ENCODE data around the gene TMEM115. TPM values are rescaled to one million over a fixed set of nuclear protein-coding genes. Genes with fewer than 3 reads are reported as not detected.

Gene TMEM115
- total and polyA plus RNA-seq, 9 of the 15 experiments (the other 6 are each of a cell fraction or from before 2014, with no cell fraction given) = 1.6 to 26.9 (median 14.1) TPM

DNA sequence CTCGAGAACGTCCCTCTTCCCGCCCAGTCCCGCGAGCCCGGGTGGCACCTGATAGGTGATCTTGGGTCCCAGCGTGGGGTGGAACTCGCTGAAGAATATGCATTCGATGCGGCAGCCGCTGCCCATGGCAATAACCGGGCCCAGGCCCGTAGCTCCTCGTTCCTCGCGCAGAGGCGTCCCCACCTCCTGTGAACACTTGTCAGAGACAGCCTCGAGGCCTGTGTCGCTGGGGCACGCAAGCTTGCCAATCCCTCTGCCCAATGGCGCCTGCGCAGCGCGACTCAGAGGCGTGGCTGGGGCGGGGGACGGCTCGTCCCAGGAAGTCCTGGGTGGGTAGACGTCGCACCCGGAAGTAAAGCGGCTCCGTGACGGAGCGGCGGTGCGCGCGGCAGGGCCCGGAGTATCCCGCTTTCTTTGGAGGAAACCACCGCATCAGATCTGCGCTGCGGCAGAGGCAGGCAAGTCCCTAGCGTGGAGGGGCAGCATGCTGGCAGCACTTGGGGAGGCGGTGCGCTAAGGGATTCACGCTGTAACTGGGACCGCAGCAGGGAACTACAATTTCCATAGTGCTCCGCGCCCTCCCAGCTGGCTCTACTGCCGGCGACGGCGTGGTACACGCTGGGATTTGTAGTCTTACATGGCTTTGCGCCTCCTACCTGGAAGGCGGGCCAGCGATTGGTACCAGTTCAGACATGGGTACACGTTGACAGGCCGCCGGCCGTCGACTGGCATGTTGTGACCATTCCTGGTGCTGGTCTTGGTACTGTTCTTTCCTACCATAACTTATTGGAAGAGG is 8.6 kb downstream of the TMEM115 start, which contains the start of the genes CYB561D2 and NPRL2 (continued):
- TF ChIP-seq PPARD (CRISPR knock-in tag; IDR thresholded peaks at IDR 0.05) = no peak
- TF ChIP-seq, protein P1, sequence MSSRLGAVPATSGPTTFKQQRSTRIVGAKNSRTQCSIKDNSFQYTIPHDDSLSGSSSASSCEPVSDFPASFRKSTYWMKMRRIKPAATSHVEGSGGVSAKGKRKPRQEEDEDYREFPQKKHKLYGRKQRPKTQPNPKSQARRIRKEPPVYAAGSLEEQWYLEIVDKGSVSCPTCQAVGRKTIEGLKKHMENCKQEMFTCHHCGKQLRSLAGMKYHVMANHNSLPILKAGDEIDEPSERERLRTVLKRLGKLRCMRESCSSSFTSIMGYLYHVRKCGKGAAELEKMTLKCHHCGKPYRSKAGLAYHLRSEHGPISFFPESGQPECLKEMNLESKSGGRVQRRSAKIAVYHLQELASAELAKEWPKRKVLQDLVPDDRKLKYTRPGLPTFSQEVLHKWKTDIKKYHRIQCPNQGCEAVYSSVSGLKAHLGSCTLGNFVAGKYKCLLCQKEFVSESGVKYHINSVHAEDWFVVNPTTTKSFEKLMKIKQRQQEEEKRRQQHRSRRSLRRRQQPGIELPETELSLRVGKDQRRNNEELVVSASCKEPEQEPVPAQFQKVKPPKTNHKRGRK (tag; IDR thresholded peaks at IDR 0.05) = no peak
- no peak; the same call in 1 of the 2 replicates for TF ChIP-seq RNF2 (IDR thresholded peaks at IDR 0.05)
- TF ChIP-seq, protein P2, sequence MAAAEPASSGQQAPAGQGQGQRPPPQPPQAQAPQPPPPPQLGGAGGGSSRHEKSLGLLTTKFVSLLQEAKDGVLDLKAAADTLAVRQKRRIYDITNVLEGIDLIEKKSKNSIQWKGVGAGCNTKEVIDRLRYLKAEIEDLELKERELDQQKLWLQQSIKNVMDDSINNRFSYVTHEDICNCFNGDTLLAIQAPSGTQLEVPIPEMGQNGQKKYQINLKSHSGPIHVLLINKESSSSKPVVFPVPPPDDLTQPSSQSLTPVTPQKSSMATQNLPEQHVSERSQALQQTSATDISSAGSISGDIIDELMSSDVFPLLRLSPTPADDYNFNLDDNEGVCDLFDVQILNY (CRISPR knock-in tag; IDR thresholded peaks at IDR 0.05) = no peak; the same call in 1 of the 2 replicates
- TF ChIP-seq, protein P3, sequence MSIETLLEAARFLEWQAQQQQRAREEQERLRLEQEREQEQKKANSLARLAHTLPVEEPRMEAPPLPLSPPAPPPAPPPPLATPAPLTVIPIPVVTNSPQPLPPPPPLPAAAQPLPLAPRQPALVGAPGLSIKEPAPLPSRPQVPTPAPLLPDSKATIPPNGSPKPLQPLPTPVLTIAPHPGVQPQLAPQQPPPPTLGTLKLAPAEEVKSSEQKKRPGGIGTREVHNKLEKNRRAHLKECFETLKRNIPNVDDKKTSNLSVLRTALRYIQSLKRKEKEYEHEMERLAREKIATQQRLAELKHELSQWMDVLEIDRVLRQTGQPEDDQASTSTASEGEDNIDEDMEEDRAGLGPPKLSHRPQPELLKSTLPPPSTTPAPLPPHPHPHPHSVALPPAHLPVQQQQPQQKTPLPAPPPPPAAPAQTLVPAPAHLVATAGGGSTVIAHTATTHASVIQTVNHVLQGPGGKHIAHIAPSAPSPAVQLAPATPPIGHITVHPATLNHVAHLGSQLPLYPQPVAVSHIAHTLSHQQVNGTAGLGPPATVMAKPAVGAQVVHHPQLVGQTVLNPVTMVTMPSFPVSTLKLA (conservative IDR thresholded peaks at IDR 0.05) = peak; percentile 74 to 89
- TF ChIP-seq, protein P4, sequence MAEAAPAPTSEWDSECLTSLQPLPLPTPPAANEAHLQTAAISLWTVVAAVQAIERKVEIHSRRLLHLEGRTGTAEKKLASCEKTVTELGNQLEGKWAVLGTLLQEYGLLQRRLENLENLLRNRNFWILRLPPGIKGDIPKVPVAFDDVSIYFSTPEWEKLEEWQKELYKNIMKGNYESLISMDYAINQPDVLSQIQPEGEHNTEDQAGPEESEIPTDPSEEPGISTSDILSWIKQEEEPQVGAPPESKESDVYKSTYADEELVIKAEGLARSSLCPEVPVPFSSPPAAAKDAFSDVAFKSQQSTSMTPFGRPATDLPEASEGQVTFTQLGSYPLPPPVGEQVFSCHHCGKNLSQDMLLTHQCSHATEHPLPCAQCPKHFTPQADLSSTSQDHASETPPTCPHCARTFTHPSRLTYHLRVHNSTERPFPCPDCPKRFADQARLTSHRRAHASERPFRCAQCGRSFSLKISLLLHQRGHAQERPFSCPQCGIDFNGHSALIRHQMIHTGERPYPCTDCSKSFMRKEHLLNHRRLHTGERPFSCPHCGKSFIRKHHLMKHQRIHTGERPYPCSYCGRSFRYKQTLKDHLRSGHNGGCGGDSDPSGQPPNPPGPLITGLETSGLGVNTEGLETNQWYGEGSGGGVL (CRISPR knock-in tag; IDR thresholded peaks at IDR 0.05) = no peak
- TF ChIP-seq MBD2 (IDR thresholded peaks at IDR 0.05; ENCODE audit: borderline replicate concordance, low read depth) = peak; percentile 90
- no peak for TF ChIP-seq FOXA3 (CRISPR knock-in tag; conservative IDR thresholded peaks at IDR 0.05 in 1 of 2, IDR thresholded peaks at IDR 0.05 in 1 of 2)
- TF ChIP-seq NCOA4 (IDR thresholded peaks at IDR 0.05; ENCODE audit: partially characterized antibody) = no peak
- TF ChIP-seq RHOXF2B (CRISPR knock-in tag; conservative IDR thresholded peaks at IDR 0.05) = no peak
- TF ChIP-seq, protein P5, sequence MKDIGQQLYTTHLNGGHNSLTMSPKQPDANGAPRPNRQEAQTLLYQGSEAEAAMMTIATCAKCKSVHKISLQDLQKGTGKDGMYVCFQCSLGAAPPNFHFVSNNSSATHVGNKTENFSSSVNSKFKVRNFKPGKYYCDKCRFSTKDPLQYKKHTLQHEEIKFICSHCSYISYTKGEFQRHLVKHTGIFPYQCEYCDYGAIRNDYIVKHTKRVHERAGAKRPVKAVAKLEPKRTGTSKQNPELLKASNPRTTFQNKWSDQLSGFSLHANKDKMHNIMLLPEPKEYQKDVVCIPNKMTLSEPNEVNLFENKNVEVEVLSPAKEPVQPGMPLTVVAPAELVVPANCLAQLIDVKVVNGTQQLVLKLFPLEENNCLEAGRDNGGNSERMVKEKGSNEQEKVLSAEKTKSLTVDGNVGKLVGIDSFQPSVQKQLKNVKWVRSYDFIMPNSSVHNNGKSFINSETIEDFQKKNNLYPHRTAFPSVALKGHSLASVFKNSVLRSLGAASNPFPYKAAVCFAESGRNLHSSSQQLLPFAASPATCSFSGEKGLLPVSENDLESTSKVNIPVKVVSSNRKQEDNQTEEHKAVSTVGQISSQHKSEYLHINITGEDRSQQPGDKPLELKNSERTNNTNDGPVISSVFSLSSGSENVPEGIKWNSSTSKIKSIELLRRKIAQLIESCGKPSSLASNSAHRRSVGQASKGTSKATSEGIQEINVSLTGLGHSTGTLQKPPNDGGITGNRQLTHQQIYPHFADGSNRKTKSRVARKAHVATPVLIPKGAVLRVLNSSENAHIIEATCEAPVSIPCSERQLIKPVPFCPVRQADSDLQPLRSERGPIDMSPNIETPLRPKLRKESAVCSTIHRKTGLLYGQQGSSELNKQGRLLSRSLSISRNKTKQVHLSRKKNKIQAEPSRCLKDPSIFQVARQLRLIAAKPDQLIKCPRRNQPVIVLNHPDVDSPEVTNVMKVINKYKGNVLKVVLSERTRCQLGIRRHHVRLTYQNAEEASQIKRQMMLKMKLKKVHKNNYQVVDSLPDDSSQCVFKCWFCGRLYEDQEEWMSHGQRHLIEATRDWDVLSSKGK (CRISPR knock-in tag; IDR thresholded peaks at IDR 0.05) = no peak
- TF ChIP-seq JUNB (CRISPR knock-in tag; conservative IDR thresholded peaks at IDR 0.05) = no peak
- no peak for TF ChIP-seq CBX5 (IDR thresholded peaks at IDR 0.05; ENCODE audit: borderline replicate concordance, low read depth)
- TF ChIP-seq, protein P6, sequence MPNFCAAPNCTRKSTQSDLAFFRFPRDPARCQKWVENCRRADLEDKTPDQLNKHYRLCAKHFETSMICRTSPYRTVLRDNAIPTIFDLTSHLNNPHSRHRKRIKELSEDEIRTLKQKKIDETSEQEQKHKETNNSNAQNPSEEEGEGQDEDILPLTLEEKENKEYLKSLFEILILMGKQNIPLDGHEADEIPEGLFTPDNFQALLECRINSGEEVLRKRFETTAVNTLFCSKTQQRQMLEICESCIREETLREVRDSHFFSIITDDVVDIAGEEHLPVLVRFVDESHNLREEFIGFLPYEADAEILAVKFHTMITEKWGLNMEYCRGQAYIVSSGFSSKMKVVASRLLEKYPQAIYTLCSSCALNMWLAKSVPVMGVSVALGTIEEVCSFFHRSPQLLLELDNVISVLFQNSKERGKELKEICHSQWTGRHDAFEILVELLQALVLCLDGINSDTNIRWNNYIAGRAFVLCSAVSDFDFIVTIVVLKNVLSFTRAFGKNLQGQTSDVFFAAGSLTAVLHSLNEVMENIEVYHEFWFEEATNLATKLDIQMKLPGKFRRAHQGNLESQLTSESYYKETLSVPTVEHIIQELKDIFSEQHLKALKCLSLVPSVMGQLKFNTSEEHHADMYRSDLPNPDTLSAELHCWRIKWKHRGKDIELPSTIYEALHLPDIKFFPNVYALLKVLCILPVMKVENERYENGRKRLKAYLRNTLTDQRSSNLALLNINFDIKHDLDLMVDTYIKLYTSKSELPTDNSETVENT (CRISPR knock-in tag; IDR thresholded peaks at IDR 0.05) = no peak
